ENCODE data around the gene CYSTM1.

- no peak for TF ChIP-seq EZH2 (IDR thresholded peaks at IDR 0.05; ENCODE audit: borderline replicate concordance, low read depth, low read length, severe bottlenecking)
- TF ChIP-seq CTCF (IDR thresholded peaks at IDR 0.05; ENCODE audit: extremely low read depth in 1 of 2, insufficient read depth in 1 of 2, low read depth in 1 of 2, low read length in 2 of 2) = no peak
- no peak for TF ChIP-seq POLR2AphosphoS5 (IDR thresholded peaks at IDR 0.05; ENCODE audit: insufficient read depth, low read depth, low read length)
- TF ChIP-seq MAX (IDR thresholded peaks at IDR 0.05; ENCODE audit: insufficient read depth, insufficient read length) = no peak
- no peak for TF ChIP-seq POLR2A (IDR thresholded peaks at IDR 0.05; ENCODE audit: low read depth, low read length)
- no peak for TF ChIP-seq JUN (IDR thresholded peaks at IDR 0.05; ENCODE audit: borderline replicate concordance, insufficient read depth, insufficient read length, low read depth)
- no peak for TF ChIP-seq MYC (IDR thresholded peaks at IDR 0.05; ENCODE audit: low read depth, low read length)
Observed at GRCh38 chr5:140230373-140230772, 55.4 kb downstream of the CYSTM1 start.
